HepG2 (cell line): Measurements from ENCODE around the gene DUS2.

Experiments
- BHLHE40 ChIP-seq: IDR thresholded peaks from 2 replicates; pipeline ENCODE4 v1.6.1; 2011; ENCODE audit warnings: low read length, improper control_type of control experiment
- ESRRA ChIP-seq: sonication (generic); formaldehyde crosslinking; IDR thresholded peaks from 2 replicates; pipeline ENCODE4 v1.5.1; 2020; ENCODE audit warnings: mild to moderate bottlenecking, low read depth, missing genetic modification reagents
- TBP ChIP-seq: sonication (generic); formaldehyde crosslinking; IDR thresholded peaks from 2 replicates; pipeline ENCODE4 v1.5.0; 2020; ENCODE audit warnings: missing genetic modification reagents
- ZFAT ChIP-seq: sonication (generic); formaldehyde crosslinking; conservative IDR thresholded peaks from 2 replicates; pipeline ENCODE4 v1.8.1; 2023; ENCODE audit warnings: missing genetic modification reagents, inconsistent platforms
- TF ChIP-seq, protein P1 (sequence below): sonication (generic); IDR thresholded peaks from 2 replicates; pipeline ENCODE4 v1.6.1; 2016; ENCODE audit warnings: low read depth, borderline replicate concordance

GRCh38 chr16:68083861-68084503 lies 60.9 kb downstream of the DUS2 start:
- TF ChIP-seq BHLHE40: no peak
- TF ChIP-seq, protein P1, sequence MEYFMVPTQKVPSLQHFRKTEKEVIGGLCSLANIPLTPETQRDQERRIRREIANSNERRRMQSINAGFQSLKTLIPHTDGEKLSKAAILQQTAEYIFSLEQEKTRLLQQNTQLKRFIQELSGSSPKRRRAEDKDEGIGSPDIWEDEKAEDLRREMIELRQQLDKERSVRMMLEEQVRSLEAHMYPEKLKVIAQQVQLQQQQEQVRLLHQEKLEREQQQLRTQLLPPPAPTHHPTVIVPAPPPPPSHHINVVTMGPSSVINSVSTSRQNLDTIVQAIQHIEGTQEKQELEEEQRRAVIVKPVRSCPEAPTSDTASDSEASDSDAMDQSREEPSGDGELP: no peak
- TF ChIP-seq TBP: no peak
- no peak; the same call in 1 of the 2 replicates for TF ChIP-seq ESRRA
- TF ChIP-seq ZFAT (CRISPR knock-in tag): no peak
